ENCODE measurements around the gene UBE2I.

Gene UBE2I

DNA sequence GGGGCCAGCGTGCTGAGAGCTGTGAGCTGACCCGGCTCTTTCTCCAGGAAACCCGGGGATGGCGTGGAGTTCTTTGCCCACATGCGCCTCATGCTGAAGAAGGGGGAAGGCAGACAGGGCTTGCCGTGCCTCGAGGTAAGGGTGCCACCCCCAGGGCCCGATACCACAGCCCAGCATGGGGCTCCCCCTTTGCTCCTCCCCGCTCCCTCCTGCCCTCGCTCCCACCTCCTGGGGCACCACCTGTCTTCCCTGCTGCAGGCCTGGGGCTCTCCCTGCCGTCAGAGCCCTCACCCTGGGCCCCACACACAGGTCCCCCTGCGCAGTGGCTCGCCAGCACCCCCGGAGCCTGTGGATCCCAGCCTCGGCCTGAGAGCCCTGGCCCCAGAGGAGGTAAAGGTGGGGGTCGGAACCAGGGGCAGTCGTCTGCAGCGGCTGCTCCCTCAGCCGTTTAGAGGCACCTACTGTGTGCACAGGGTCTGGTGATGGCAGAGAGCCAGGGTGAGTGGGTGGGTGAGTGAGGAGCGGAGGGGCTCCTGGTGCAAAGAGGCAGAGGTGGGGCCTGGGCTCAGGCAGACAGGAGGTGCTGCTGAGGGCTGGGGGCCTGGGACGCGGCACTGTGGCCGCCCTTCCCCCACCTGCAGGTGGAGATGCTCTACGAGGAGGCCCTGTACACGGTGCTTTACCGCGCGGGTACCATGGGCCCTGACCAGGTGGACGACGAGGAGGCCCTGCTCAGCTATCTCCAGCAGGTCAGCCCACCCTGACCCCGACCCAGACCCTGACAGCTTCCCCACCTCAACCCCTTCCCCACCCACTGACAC is 29.6 kb downstream of the UBE2I start:
- in situ Hi-C loops (cut with HindIII; ENCODE audit: low sequenced_read_pairs) = no loop called here

DNA sequence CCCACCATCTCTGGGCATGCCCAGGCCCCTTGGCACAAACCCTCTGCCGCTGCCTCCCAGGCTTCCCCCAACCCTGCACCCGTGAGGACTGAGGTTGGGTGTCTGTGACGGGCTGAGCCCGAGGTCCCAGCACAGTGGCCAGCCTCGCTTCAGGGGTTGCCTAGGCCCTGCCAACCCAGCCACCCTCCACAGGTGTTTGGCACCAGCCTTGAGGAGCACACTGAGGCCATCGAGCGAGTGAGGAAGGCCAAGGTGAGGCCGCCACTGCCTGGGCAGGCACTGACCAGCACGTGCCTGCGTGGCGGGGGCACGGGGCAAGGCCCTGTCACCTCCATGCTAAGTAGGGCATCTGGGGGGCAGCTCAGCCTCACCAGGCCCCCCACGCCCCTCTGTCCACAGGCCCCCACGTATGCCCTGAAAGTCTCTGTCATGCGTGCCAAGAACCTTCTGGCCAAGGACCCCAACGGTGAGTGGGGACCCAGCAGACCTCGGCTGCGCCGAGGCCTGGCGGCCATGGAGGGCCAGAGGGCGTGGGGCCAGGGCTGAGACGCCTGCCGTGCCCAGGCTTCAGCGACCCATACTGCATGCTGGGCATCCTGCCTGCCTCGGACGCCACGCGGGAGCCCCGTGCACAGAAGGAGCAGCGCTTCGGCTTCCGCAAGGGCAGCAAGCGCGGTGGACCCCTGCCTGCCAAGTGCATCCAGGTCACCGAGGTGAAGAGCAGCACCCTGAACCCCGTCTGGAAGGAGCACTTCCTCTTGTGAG is 31.5 kb downstream of the UBE2I start:
- in situ Hi-C loops (cut with HindIII; ENCODE audit: low sequenced_read_pairs) = no loop called here

DNA sequence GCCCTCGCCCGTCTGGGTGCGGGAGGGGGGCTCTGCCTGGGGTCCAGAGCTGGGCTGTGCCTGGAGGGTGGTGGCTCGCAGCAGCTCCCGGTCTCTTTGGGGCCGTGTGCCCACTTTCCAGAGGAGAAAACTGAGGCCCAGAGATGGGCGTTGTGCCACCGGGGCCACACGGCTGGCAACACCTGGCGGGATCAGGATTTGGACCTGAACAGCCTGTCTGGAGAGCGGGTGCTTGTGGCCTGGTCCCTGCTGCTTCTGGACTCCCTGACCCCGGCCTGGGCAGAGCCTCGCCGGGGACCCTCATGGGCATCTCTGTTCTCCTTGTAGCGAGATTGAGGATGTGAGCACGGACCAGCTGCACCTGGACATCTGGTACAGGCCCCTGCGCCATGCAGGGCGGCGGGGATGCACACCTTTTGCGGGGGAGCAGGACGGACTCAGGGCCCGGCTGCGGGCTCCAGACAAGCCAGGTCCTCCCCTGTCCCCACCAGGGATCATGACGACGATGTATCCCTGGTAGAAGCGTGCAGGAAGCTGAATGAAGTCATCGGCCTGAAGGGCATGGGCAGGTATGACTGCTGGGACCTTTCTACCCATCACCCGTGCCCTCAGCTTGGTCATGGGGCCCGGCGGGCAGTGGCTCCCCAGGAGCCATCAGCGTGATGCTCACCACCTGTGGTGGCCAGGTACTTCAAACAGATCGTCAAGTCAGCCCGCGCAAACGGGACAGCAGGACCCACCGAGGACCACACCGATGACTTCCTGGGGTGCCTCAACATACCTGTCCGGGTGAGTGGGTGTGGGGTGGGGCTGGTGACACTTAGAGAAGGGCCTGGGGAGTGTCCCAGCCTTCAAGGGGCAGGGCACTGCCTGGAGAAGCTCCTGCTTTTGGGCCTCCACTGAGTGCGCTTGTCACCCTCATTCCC is 32.3 kb downstream of the UBE2I start:
- in situ Hi-C loops (cut with HindIII; ENCODE audit: low sequenced_read_pairs) = no loop called here

DNA sequence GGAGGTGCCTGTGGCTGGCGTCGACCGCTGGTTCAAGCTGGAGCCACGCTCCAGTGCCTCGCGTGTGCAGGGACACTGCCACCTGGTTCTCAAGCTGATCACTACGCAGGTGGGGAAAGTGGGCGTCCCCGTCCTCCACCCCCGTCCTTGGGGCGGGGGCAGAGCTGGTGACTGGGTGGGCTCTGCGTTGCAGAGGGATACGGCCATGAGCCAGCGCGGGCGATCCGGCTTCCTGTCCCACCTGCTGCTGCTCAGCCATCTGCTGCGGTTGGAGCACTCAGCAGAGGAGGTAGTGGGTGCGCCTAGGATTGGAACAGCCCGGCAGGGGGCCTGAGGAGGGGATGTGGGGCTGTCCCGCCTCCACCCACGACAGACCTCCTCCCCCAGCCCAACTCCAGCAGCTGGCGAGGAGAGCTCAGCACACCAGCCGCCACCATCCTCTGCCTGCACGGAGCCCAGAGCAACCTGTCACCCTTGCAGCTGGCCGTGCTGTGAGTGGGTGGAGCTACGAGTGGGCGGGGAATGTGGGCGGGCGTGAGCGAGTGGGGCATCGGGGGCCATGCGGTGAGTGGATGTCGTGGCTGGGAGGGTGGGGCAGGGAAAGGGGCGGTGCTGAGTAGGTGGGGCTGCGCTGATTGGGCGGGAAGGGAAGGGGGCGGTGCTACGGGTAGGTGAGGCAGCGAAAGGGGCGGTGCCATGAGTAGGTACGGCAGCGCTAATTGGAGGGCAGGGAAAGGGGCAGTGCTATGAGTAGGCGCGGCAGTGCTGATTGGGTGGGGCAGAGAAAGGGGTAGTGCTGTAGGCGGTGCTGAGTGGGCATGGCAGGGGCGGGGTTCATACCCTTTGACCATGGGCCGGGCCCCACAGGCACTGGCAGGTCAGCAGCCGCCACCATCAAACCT is 33.3 kb downstream of the UBE2I start:
- in situ Hi-C loops (cut with HindIII; ENCODE audit: low sequenced_read_pairs) = no loop called here

DNA sequence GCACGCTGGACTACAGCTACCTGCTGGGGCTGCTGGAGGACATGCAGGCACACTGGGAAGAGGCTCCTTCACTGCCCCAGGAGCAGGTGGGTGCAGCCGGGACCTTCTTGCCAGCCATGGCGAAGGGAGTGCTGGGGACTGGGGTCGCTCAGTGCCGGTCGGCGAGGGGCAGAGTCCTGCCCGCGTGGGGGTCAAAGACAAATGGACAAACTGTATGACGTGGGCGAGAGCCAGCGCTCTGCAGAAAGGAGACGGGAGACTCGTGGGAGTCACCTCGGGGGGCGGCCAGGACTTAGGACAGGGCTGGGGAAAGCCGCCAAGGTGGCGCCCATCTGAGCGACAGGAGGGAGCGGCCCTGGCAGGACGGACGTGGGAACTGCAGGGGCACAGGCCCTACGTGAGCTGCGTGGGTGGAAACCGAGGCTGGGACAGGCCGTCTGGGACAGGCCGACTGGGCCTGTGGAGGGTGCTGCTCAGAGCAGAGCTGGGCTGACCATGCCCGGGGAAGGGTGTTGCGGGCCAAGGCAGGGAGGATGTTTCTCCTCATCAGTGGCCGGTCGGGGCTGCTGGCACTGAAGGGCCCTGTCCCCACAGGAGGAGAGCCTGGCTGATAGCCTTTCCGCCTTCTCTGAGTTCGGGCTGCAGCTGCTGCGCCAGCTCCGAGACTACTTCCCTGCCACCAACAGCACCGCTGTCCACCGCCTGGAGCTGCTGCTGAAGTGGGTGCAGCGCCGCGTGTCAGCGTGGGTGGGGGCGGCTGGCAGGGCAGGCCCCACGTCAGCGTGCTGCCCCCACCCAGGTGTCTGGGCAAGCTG is 34.2 kb downstream of the UBE2I start:
- in situ Hi-C loops (cut with HindIII; ENCODE audit: low sequenced_read_pairs) = no loop called here

DNA sequence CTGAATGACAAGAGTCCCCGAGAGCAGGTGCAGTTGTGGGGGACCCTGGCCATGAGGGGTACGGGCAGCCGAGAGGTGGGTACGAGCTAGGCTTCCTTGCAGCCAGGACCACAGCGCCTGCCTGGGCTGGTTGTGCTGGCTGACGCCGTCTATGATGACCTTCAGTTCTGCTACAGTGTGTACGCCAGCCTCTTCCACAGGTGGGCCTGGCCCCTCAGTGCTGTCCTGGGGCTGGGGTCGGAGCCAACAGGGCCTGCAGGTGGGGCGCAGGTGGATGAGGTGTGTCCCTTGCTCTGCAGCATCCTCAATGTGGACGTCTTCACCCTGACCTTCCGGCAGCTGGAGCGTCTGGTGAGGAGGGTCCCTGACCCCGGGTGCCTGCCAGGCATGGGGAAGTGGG is 35.1 kb downstream of the UBE2I start:
- in situ Hi-C loops (cut with HindIII; ENCODE audit: low sequenced_read_pairs) = no loop called here

DNA sequence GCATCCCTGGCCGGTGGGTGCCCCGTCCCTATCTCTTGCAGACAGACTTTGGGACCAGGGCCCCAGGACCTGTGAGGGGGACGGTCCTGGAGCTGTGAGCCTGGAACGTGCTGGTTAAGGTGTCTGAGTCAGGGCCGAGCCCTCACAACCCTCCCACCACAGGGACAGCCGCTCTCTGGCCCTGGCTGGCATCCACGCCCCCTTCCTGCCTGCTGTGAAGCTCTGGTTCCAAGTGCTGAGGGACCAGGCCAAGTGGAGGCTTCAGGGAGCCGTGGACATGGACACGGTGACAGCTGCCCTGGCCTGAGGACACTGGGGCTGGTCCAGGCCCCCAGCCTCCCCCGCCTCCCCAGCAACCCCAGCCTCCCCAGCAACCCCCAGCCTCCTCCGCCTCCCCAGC is 35.7 kb downstream of the UBE2I start:
- in situ Hi-C loops (cut with HindIII; ENCODE audit: low sequenced_read_pairs) = no loop called here

DNA sequence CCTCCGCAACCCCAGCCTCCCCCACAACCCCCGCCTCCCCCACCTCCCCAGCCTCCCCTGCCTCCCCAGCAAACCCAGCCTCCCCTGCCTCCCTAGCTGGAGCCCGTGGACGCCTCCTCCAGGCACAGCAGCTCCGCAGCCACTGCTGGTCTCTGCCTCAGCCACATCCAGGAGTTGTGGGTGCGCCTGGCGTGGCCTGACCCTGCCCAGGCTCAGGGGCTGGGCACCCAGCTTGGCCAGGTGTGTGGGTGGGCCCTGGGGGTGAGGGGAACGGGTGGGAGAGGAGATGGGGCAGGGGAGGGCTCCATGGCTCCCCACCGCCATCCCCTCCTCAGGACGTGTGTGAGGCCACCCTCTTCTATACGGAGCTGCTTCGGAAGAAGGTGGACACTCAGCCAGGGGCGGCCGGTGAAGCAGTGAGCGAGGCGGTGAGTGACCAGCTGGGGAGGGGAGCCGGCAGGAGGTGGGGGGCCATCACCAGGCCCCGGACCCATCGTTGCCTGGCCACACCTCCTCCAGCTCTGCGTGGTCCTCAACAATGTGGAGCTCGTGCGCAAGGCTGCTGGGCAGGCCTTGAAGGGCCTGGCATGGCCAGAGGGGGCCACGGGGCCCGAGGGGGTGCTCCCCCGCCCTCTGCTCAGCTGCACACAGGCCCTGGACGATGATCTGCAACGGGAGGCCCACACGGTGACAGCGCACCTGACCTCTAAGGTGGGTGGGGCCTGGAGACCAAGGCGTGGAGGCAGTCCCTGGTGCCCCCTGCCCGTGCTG is 36.4 kb downstream of the UBE2I start:
- in situ Hi-C loops (cut with HindIII; ENCODE audit: low sequenced_read_pairs) = no loop called here

DNA sequence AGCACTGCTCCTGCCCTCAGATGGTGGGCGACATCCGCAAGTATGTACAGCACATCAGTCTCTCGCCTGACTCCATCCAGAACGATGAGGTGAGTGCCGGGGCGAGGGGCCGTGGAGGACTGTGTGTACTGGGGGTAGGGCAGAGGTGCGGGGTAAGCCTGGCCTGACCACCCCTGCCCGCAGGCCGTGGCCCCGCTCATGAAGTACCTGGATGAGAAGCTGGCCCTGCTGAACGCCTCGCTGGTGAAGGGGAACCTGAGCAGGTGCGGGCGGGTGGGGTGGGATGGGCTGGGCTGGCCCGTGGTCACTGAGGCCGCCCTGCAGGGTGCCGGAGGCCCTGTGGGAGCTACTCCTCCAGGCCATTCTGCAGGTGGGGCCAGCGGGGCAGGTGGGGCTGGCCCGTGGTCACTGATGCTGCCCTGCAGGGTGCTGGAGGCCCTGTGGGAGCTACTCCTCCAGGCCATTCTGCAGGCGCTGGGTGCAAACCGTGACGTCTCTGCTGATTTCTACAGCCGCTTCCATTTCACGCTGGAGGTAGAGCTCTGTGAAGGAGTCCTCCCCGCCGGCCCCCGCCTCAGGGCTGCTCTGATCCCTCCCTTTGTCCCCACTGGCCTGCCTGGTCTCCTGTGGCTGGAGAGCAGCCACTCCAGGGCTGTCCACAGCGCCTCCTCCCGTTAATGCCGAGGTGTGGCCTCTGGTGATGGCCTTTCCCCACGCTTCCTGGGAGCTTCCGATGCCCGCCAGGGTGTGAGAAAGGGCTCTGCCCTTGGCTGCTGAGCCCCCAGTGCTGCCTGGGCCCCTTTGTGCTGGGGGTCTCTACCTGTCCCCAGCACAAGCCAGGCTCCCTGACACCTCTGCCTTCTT is 37.2 kb downstream of the UBE2I start:
- in situ Hi-C loops (cut with HindIII; ENCODE audit: low sequenced_read_pairs) = no loop called here

DNA sequence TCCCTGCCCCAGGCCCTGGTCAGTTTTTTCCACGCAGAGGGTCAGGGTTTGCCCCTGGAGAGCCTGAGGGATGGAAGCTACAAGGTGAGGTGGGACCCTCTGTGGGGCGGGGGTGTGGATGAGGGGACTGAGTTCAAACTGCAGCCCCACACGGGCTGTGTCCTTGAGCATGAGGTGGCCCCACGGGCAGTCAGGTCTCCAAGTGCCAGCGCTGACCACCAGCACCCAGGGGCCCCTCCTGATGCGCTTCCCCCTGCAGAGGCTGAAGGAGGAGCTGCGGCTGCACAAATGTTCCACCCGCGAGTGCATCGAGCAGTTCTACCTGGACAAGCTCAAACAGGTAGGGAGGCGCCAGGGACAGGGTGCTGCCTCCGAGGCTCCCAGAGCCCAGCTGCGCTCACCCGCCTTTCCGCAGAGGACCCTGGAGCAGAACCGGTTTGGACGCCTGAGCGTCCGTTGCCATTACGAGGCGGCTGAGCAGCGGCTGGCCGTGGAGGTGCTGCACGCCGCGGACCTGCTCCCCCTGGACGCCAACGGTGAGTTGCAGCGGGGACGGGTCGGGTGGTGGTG is 37.9 kb downstream of the UBE2I start:
- in situ Hi-C loops (cut with HindIII; ENCODE audit: low sequenced_read_pairs) = no loop called here

DNA sequence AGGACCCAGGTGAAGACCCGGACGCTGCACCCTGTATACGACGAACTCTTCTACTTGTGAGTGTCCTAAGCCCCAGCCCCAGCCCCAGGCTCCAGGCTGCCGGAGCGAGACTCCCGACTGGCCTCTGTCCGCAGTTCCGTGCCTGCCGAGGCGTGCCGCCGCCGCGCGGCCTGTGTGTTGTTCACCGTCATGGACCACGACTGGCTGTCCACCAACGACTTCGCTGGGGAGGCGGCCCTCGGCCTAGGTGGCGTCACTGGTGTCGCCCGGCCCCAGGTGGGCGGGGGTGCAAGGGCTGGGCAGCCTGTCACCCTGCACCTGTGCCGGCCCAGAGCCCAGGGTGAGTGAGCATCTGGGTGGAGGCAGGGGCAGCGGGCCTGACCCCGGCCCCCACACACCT is 38.5 kb downstream of the UBE2I start:
- in situ Hi-C loops (cut with HindIII; ENCODE audit: low sequenced_read_pairs) = no loop called here

DNA sequence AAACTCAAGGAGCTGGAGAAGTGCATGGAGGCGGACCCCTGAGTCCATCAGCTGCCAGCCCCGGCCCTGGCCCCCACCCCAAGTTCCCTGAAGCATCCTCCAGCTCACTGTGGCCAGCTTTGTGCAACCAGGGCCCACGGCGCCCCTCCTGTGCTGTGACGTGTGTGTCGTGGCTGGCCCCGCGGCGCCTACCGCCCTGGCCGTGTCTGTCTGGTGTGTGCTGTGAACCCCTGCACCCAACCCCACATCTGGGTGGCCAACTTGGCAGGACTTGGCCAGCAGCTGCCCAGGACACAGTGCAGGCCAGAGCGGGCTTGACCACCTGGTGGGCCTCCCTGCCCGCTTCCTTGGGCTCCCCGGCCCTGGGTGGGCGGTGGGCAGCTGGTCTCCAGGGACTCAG is 39.0 kb downstream of the UBE2I start:
- in situ Hi-C loops (cut with HindIII; ENCODE audit: low sequenced_read_pairs) = no loop called here

DNA sequence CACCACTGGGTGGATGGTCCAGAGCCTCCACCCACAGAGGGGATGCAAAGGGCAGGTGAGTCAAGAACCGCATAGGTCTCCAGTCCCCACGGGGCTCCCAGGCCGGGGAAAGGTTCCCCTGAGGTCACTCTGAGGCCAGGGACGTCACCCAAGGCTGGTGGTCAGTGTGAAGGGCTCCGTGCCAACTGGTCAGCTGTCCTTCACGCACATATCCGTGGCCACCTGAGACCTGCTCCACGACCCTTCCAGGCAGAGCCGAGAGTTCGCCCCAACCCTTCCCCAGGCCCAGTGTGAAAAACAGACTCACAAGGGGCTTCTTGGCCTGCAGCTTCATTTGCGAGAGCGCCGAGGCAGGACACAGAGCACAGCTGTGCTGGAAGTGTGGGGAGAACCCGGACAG is 39.5 kb downstream of the UBE2I start:
- in situ Hi-C loops (cut with HindIII; ENCODE audit: low sequenced_read_pairs) = no loop called here

DNA sequence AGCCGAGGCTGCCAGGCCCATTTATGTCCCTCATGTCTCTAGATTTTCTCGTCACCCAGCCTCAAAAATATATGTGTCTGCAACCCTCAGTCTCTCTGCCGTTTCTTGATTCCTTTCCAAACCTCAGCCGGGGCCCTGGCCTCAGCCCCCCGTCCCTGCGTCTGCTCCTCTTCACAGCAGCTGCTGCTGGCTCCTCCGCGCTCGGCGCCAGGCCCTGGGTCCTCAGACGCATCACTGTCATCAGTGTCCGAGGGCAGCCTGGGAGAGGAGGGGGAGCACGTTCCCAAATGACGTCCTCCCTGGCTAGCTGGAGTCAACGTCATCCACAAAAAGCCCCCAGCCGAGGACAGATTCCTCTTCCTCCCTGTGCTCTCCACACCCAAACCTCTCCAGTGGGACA is 39.9 kb downstream of the UBE2I start:
- in situ Hi-C loops (cut with HindIII; ENCODE audit: low sequenced_read_pairs) = no loop called here

DNA sequence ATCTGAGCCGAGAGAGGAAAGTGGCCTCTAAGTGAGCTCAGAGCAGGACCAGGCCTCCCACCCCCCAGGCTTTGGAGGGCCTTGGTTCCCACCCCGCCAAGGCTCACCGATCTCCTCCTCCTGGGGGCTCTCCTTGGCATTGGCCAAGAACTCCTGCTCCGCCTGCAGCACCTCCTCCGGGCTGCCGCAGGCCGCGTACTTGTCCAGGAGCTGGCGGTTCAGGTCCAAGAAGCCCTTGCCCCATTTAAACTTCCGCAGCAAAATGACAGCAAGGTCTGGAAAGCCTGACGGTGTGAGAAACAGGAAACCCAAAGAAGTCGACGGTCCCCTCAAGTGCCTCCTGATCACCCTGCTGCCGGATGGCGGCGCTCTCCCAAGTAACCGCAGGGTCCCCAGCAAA is 40.5 kb downstream of the UBE2I start:
- in situ Hi-C loops (cut with HindIII; ENCODE audit: low sequenced_read_pairs) = no loop called here

DNA sequence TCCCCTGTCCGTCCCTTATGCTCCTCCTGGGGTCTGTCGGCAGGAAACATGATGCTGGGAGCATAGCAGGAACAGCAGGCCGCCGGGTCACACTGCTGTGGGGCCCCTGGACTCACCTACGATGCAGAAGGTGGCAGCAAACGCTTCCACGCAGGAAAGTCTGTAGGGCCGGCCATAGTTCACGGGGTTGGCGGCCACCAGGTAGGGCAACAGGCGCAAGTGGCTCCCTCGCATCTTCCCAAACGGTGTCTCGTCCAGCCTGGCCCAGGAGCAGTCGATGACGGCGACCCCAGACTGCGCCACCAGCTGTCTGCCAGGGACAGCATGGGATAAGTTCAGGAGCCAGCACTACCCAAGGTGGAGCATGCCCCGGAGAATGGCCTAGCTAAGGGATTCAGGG is 41.3 kb downstream of the UBE2I start:
- in situ Hi-C loops (cut with HindIII; ENCODE audit: low sequenced_read_pairs) = no loop called here

DNA sequence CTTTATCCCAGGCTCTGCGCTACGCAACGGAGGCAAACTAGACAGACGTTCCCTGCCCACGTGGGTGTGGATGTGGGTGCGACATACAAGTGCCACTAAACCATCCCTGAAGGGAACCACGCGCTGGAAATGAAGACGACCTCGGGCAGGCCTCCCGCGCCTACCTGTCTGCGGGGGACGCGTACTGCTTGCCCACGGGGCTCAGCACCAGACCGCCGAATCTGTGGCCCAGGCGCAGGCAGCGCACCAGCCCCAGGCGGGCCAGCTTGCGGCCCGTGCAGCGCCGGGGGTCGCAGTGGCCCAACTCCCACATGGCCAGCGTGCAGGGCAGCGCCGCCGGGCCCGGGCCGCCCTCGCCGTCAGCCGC is 41.8 kb downstream of the UBE2I start:
- in situ Hi-C loops (cut with HindIII; ENCODE audit: low sequenced_read_pairs) = no loop called here
